Measurements from ENCODE around the gene GTF2H2. TPM values are rescaled to one million over a fixed set of nuclear protein-coding genes. Genes with fewer than 3 reads are reported as not detected.
"Not testable (repeated sequence)": the region's sequence is repeated elsewhere in the genome, so short reads cannot be mapped to it uniquely, and the experiment has no call there.

GTF2H2 gene
- polyA plus RNA-seq = 14.0 to 28.7 TPM (median 15.6 TPM) in 3 replicates
- 7.1 TPM for polyA plus RNA-seq (2011; ENCODE audit: low read depth)
- polyA plus RNA-seq (2011; cell fraction: cytosol; rRNA removed) = 8.1 and 16.2 TPM in 2 replicates
- 17.5 and 22.7 TPM in 2 replicates for polyA plus RNA-seq (2011; cell fraction: nucleus; rRNA removed)
- 7.0 and 17.1 TPM in 2 replicates for polyA plus RNA-seq (2012; ENCODE audit: low replicate concordance)
- 10.4 to 18.1 TPM (median 14.0 TPM) in 3 replicates for polyA minus RNA-seq
- polyA minus RNA-seq (2011; cell fraction: cytosol; rRNA and poly(A)+ RNA removed) = 11.9 TPM
- polyA minus RNA-seq (2011; cell fraction: nucleus; rRNA and poly(A)+ RNA removed) = 8.2 and 20.4 TPM in 2 replicates

DNA sequence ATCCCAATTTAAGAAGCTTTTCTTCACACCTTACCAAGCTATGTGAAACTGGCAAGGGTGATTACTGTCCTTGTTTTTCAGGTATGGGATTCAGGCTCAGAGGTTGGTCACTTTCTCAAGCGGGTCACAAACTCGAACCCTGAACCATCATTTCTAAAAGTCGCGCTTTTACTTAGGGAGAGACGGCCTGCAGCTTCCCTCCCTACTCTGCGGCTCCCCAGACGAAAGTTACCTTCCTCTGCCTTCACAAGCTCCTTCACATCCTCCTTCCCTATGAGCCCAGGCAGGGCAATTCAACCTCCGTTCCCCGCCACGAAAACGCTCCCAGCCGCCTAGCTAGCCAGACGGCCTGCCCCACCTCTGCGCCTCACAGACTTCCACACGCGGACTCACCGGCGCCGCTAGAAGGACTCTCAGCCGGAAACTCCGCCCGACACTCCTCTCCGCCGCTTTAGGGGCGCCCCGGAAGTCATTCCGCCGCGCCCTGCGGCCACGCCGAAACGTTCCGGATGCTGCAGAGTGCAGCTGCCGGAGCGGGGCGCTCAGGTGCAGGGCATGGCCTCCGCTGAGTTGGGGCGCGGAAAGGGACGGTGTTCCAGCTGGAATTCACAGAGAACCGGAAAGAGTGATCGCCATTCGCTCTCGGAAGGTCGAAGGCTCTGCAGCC is at the start of gene GTF2H2:
TSS of gene GTF2H2 (minus strand) at position 415 of the 667 bp plus-strand sequence. CDS start 4,913 bp downstream, outside the sequence.
- H3K27me3 ChIP-seq (ENCODE audit: control insufficient read depth, extremely low read depth, insufficient read depth, low read length); H2AFZ ChIP-seq (ENCODE audit: control insufficient read depth, low read length); H3K4me2 ChIP-seq (ENCODE audit: control insufficient read depth, extremely low read depth, insufficient read depth, low read depth, low read length); H3K36me3 ChIP-seq (ENCODE audit: control insufficient read depth in 2 of 2, extremely low read depth in 1 of 2, insufficient read depth in 2 of 2, low read length in 2 of 2); FAIRE-seq; dilution Hi-C loops (cut with MboI; ENCODE audit: extremely low pct_ligation_motif_present, low sequenced_read_pairs); H3K27ac ChIP-seq (ENCODE audit: control insufficient read depth, insufficient read depth, low read length); H3K79me2 ChIP-seq (ENCODE audit: control insufficient read depth, insufficient read depth, low read length); H4K20me1 ChIP-seq (ENCODE audit: control insufficient read depth, extremely low read depth, insufficient read depth, low read length); DNase-seq (ENCODE audit: low read depth, low spot score); H3K4me1 ChIP-seq (ENCODE audit: control insufficient read depth, extremely low read depth, insufficient read depth, low read length); H3K4me3 ChIP-seq (ENCODE audit: control insufficient read depth in 2 of 3, extremely low read depth in 1 of 3, insufficient read depth in 2 of 3, low read depth in 1 of 3, low read length in 3 of 3); H3K9me1 ChIP-seq (ENCODE audit: control insufficient read depth, extremely low read depth, insufficient read depth, low read length); H3K9me3 ChIP-seq (ENCODE audit: control insufficient read depth, low read depth, low read length); H3K9ac ChIP-seq (ENCODE audit: control insufficient read depth, extremely low read depth, insufficient read depth, low read length): not testable (repeated sequence)

DNA sequence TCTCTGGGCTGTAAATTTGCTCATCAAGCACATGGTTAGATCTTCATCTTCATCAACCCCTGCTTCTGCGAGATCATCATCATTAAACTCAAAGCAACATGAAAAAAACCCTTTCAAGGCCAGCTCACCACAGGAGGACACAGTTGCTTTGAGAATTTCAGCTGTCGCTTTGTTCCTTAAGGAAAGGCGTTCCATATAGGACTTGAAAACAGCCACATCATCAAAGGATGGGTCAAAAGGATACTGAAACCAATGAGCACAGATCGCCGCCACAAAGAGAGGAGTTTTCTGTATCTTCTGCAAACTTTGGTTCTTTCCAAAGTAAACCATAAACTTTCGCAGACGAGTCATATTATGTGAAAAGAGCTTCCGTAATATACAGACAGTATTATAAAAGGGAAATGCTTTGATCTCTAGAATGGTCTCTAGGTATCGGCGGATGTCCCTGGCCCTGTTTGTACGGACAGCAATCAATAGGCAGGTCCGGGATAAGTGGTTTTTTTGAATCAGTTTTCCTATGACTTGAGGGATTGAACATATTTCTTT is 42.3 kb upstream of the GTF2H2 start:
- H3K4me1 ChIP-seq (ENCODE audit: control insufficient read depth, extremely low read depth, insufficient read depth, low read length); H3K9ac ChIP-seq (ENCODE audit: control insufficient read depth, extremely low read depth, insufficient read depth, low read length); H3K9me3 ChIP-seq (ENCODE audit: control insufficient read depth, low read depth, low read length); H3K36me3 ChIP-seq (ENCODE audit: control insufficient read depth in 2 of 2, extremely low read depth in 1 of 2, insufficient read depth in 2 of 2, low read length in 2 of 2); H3K79me2 ChIP-seq (ENCODE audit: control insufficient read depth, insufficient read depth, low read length); H2AFZ ChIP-seq (ENCODE audit: control insufficient read depth, low read length); H3K4me2 ChIP-seq (ENCODE audit: control insufficient read depth, extremely low read depth, insufficient read depth, low read depth, low read length); H3K9me1 ChIP-seq (ENCODE audit: control insufficient read depth, extremely low read depth, insufficient read depth, low read length); dilution Hi-C loops (cut with MboI; ENCODE audit: extremely low pct_ligation_motif_present, low sequenced_read_pairs); H3K27me3 ChIP-seq (ENCODE audit: control insufficient read depth, extremely low read depth, insufficient read depth, low read length); H3K27ac ChIP-seq (ENCODE audit: control insufficient read depth, insufficient read depth, low read length); FAIRE-seq; H3K4me3 ChIP-seq (ENCODE audit: control insufficient read depth in 2 of 3, extremely low read depth in 1 of 3, insufficient read depth in 2 of 3, low read depth in 1 of 3, low read length in 3 of 3); H4K20me1 ChIP-seq (ENCODE audit: control insufficient read depth, extremely low read depth, insufficient read depth, low read length); DNase-seq (ENCODE audit: low read depth, low spot score): not testable (repeated sequence)

DNA sequence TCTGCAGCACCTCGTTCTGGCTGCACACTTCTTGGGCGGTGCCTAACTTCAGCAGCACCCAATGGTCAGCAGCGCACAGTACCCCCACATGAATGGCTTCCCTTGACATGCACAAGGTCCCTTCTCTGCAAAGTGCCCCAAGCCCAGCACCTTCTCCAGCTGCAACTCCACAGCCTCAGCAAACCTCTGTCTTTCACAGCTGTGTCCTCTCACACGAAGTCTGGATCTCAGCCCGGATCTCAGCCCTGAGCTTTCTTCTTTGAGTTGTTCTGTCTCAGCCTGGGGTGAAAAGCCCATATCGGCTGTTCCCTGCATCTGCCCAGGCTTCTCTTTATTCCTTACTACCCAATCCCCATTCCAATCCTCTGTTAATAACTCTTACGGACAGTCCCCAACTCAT is 32.5 kb upstream of the GTF2H2 start:
- H4K20me1 ChIP-seq (ENCODE audit: control insufficient read depth, extremely low read depth, insufficient read depth, low read length); H3K4me2 ChIP-seq (ENCODE audit: control insufficient read depth, extremely low read depth, insufficient read depth, low read depth, low read length); H3K79me2 ChIP-seq (ENCODE audit: control insufficient read depth, insufficient read depth, low read length); dilution Hi-C loops (cut with MboI; ENCODE audit: extremely low pct_ligation_motif_present, low sequenced_read_pairs); DNase-seq (ENCODE audit: low read depth, low spot score); H3K27me3 ChIP-seq (ENCODE audit: control insufficient read depth, extremely low read depth, insufficient read depth, low read length); FAIRE-seq; H3K9me3 ChIP-seq (ENCODE audit: control insufficient read depth, low read depth, low read length); H3K9ac ChIP-seq (ENCODE audit: control insufficient read depth, extremely low read depth, insufficient read depth, low read length); H3K4me1 ChIP-seq (ENCODE audit: control insufficient read depth, extremely low read depth, insufficient read depth, low read length); H2AFZ ChIP-seq (ENCODE audit: control insufficient read depth, low read length); H3K36me3 ChIP-seq (ENCODE audit: control insufficient read depth in 2 of 2, extremely low read depth in 1 of 2, insufficient read depth in 2 of 2, low read length in 2 of 2); H3K4me3 ChIP-seq (ENCODE audit: control insufficient read depth in 2 of 3, extremely low read depth in 1 of 3, insufficient read depth in 2 of 3, low read depth in 1 of 3, low read length in 3 of 3); H3K27ac ChIP-seq (ENCODE audit: control insufficient read depth, insufficient read depth, low read length); H3K9me1 ChIP-seq (ENCODE audit: control insufficient read depth, extremely low read depth, insufficient read depth, low read length): not testable (repeated sequence)

DNA sequence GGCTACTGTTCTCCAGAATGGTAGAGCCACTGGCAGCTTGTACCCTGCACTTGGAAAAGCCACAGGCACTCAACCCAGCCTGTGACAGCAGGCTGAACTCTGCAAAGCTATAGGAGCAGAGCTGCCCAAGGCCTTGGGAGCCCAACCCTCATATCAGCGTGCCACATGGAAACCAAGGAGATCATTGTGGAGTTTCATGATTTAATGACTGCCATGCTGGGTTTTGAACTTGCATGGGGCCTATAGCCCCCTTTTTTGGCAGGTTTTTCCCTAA is 30.4 kb upstream of the GTF2H2 start:
- H3K4me1 ChIP-seq (ENCODE audit: control insufficient read depth, extremely low read depth, insufficient read depth, low read length); H3K27ac ChIP-seq (ENCODE audit: control insufficient read depth, insufficient read depth, low read length); H3K4me2 ChIP-seq (ENCODE audit: control insufficient read depth, extremely low read depth, insufficient read depth, low read depth, low read length); H3K9me1 ChIP-seq (ENCODE audit: control insufficient read depth, extremely low read depth, insufficient read depth, low read length); FAIRE-seq; H3K27me3 ChIP-seq (ENCODE audit: control insufficient read depth, extremely low read depth, insufficient read depth, low read length); DNase-seq (ENCODE audit: low read depth, low spot score); H3K4me3 ChIP-seq (ENCODE audit: control insufficient read depth in 2 of 3, extremely low read depth in 1 of 3, insufficient read depth in 2 of 3, low read depth in 1 of 3, low read length in 3 of 3); H3K9ac ChIP-seq (ENCODE audit: control insufficient read depth, extremely low read depth, insufficient read depth, low read length); H4K20me1 ChIP-seq (ENCODE audit: control insufficient read depth, extremely low read depth, insufficient read depth, low read length); H2AFZ ChIP-seq (ENCODE audit: control insufficient read depth, low read length); H3K79me2 ChIP-seq (ENCODE audit: control insufficient read depth, insufficient read depth, low read length); H3K36me3 ChIP-seq (ENCODE audit: control insufficient read depth in 2 of 2, extremely low read depth in 1 of 2, insufficient read depth in 2 of 2, low read length in 2 of 2); dilution Hi-C loops (cut with MboI; ENCODE audit: extremely low pct_ligation_motif_present, low sequenced_read_pairs); H3K9me3 ChIP-seq (ENCODE audit: control insufficient read depth, low read depth, low read length): not testable (repeated sequence)

Measured in keratinocyte (primary cell).